ENCODE results near the gene WDFY4.
A peak's percentile ranks its signal among the peaks of the same experiment; 100 is the strongest.
"Not testable (repeated sequence)": the region's sequence is repeated elsewhere in the genome, so short reads cannot be mapped to it uniquely, and the experiment has no call there.

Gene WDFY4

DNA sequence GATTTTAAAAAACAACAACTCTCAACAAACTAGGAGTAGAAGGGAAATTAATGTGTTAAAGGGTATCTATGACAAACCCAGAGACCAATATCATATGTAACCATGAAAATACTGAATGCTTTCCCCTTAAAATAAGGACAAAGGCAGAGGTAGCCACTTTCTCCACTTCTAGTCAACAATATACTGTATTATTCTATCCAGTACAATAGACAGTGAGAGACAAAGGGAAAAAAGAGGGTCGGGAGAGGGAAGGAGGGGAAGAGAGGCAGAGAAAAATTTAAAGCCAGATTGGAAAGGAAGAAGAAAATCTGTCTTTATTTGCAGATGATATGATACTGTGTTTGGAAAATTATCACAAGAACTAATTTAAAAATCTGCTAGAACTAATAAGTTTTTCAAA, 39.1 kb upstream of the WDFY4 start:
- TF ChIP-seq Cebpa-rat (IDR thresholded peaks at IDR 0.05): no peak
- Histone ChIP-seq H3K4me3 (no peak overlapping the region), H3K27me3 (no peaks in the 10 kb centered on the region; the same call in 1 of the 2 replicates), H3K9ac (no peak overlapping the region), H3K4me2 (no peak overlapping the region), H3K36me3 (no peaks in the 10 kb centered on the region), H4K20me1 (no peaks in the 10 kb centered on the region), H3K27ac (no peak overlapping the region), H3K9me3 (peaks cover 14% of the 10 kb centered on the region), H3K4me1 (no peaks in the 10 kb centered on the region)

DNA sequence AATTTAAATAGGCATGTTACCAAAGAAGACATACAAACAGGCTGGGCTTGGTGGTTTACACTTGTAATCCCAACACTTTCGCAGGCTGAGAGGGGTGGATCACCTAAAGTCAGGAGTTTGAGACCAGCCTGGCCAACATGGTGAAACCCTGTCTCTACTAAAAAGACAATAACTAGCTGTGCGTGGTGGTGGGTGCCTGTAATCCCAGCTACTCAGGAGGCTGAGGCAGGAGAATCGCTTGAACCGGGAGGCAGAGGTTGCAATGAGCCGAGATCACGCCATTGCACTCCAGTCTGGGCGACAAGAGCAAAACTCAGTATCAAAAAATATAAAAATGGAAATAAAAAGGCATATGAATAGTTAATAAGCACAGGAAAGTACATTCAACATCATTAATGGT, 37.6 kb upstream of the WDFY4 start:
- not testable (repeated sequence) for H3K27ac ChIP-seq, H4K20me1 ChIP-seq, H3K9ac ChIP-seq, H3K4me2 ChIP-seq, H3K4me3 ChIP-seq, H3K36me3 ChIP-seq, H3K9me3 ChIP-seq, H3K27me3 ChIP-seq
- H3K4me1 ChIP-seq: peaks cover 13% of the 10 kb centered on the region

DNA sequence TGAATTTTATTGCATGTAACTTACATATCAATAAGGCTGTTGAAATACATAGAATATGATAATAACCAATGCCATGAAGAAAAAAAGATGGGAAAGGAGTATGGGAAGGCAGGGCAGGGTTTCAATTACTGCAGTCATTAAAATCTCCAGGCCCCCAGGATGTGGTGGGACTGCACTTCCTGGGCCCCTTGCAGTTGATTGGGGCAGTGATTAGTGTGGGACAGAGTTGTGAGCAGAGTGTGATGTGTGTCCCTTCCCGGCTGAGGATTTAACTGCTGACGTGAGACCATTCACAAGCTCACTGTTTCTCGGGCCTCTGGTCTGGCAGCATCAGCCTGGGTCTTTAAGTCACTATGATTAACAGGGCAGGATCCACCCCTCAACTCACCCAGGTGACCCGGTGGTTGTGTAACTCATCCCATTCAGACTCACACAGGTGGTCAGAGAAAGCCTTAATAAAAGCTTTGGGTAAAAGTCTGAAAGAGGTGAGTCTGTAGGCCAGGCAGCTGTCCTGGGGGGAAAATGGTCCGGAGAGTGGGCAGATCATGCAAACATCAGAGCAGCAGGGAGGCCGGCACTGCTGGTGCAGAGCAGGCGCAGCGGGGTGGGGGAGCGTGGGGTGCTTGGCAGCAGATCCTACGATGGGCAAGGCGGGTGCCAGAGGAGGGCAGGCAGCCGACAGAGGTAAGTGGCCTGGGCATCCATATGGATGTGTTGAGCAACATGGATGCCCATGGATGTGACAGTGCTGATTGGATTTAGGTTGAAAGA, 36.3 kb upstream of the WDFY4 start:
- no peak for TF ChIP-seq Cebpa-rat (IDR thresholded peaks at IDR 0.05)
- no peak overlapping the region for H3K4me2 ChIP-seq
- H3K27ac ChIP-seq: no peak overlapping the region
- peaks cover 20% of the 10 kb centered on the region for H3K4me1 ChIP-seq
- peaks cover 3% of the 10 kb centered on the region; the same call in 1 of the 2 replicates for H4K20me1 ChIP-seq
- H3K27me3 ChIP-seq: peaks cover 11% of the 10 kb centered on the region
- H3K4me3 ChIP-seq: no peak overlapping the region
- no peak overlapping the region for H3K9ac ChIP-seq
- no peaks in the 10 kb centered on the region for H3K36me3 ChIP-seq
- no peaks in the 10 kb centered on the region for H3K9me3 ChIP-seq

DNA sequence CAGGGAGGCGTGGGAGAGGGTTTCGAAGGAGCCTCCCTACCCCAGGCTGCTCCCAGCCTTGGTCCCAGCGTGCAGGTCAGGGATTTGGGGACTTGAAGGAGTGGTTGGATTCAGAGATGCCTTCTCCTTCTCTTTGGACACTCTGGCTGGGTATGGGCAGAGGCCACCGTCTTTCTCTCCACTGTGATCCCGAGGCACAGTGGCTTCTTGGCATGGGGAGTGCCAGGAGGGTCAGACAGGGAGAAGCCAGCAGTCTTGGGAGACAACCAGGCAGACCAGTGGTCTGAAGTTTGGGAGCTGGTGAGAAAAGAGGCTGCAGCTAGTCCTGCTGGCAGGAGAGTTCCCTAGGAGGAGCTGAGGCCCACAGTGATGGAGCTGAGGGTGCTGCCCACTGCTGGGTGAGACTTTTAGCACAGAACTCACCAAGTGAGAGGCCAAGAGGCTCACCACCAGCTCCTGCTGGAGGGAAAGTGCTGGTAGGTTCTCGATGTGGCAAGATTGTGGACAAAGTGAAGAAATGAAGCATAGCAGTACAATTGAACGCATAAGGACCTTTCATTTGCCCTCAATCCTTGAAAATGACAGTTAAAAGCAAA, 35.2 kb upstream of the WDFY4 start:
- no peaks in the 10 kb centered on the region for H3K9me3 ChIP-seq
- H3K4me3 ChIP-seq: no peak overlapping the region
- no peak overlapping the region for H3K4me2 ChIP-seq
- TF ChIP-seq Cebpa-rat (IDR thresholded peaks at IDR 0.05): no peak
- no peak overlapping the region for H3K27ac ChIP-seq
- no peak overlapping the region for H3K9ac ChIP-seq
- H4K20me1 ChIP-seq: peaks cover 13% of the 10 kb centered on the region; the same call in 1 of the 2 replicates
- H3K4me1 ChIP-seq: peaks cover 20% of the 10 kb centered on the region
- no peaks in the 10 kb centered on the region for H3K36me3 ChIP-seq
- peaks cover 22% of the 10 kb centered on the region for H3K27me3 ChIP-seq

DNA sequence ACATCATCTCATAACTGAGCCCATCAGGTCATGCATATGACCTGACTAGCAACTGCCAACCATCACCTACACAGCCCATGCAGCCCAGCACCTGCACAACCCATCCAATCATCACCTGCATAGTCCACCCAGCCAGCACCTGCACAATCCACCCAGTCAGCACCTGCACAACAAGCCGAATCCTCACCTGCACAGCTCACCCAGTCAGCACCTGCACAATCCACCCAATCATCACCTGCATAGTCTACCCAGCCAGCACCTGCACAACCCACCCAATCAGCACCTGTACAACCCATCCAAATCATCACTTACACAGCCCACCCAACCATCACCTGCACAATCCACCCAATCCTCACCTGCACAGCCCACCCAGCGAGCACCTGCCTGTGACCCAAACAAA, 33.4 kb upstream of the WDFY4 start:
- Histone ChIP-seq H3K9me3 (no peaks in the 10 kb centered on the region), H4K20me1 (peaks cover 13% of the 10 kb centered on the region; the same call in 1 of the 2 replicates), H3K27ac (no peak overlapping the region), H3K4me3 (no peak overlapping the region), H3K9ac (no peak overlapping the region), H3K4me1 (peaks cover 28% of the 10 kb centered on the region), H3K4me2 (peak overlapping the region; percentile 71), H3K27me3 (peaks cover 33% of the 10 kb centered on the region), H3K36me3 (no peaks in the 10 kb centered on the region)
- TF ChIP-seq Cebpa-rat (IDR thresholded peaks at IDR 0.05): no peak

DNA sequence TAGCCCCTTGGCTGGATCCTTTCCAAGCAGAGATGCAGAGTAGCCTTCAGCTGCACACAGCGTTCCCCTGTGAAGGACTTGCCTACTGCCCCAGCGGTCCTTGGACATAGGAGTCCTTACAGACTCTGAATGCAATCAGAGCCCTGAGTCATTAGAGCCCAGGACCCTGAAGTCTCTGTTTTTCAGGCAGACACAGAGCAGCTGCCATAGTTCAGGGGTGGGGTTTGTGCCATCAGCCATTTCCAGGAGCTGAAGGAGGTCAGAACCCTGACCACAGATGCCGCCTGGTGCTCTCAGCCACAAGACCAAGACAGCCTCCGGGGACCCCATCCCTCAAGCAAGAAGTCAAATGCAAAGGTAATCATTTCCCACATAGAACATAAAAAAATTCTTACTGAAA, 32.8 kb upstream of the WDFY4 start:
- Histone ChIP-seq H3K4me3 (no peak overlapping the region), H4K20me1 (peaks cover 13% of the 10 kb centered on the region; the same call in 1 of the 2 replicates), H3K4me2 (peak overlapping the region; percentile 71), H3K36me3 (no peaks in the 10 kb centered on the region), H3K27me3 (peaks cover 33% of the 10 kb centered on the region), H3K4me1 (peaks cover 33% of the 10 kb centered on the region), H3K9me3 (no peaks in the 10 kb centered on the region), H3K9ac (no peak overlapping the region), H3K27ac (no peak overlapping the region)
- TF ChIP-seq Cebpa-rat (IDR thresholded peaks at IDR 0.05): no peak

DNA sequence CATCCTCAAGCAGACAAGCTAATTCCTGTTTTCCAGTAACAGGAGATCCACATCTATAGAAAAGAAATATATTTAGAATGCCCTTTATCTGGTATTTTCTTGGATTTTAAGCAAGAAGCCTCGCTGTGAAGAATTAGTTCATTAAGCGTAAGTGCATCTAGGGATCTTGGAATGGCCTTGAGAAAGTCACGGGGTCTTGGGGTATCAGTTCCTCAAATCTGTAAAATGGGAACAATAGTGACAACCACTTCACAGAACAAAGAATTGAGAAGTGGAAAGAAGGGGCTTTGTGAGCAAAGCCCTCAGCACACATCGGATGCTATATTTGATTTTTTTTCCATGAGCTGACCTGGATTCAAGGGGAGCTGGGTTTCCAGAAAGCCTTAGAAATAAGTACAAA, 32.3 kb upstream of the WDFY4 start:
- Histone ChIP-seq H3K9me3 (no peaks in the 10 kb centered on the region), H3K27ac (no peak overlapping the region), H3K4me3 (no peak overlapping the region), H3K9ac (no peak overlapping the region), H3K27me3 (peaks cover 33% of the 10 kb centered on the region), H3K4me2 (peak overlapping the region; percentile 71), H3K36me3 (no peaks in the 10 kb centered on the region), H3K4me1 (peaks cover 35% of the 10 kb centered on the region), H4K20me1 (peaks cover 13% of the 10 kb centered on the region; the same call in 1 of the 2 replicates)
- no peak for TF ChIP-seq Cebpa-rat (IDR thresholded peaks at IDR 0.05)

DNA sequence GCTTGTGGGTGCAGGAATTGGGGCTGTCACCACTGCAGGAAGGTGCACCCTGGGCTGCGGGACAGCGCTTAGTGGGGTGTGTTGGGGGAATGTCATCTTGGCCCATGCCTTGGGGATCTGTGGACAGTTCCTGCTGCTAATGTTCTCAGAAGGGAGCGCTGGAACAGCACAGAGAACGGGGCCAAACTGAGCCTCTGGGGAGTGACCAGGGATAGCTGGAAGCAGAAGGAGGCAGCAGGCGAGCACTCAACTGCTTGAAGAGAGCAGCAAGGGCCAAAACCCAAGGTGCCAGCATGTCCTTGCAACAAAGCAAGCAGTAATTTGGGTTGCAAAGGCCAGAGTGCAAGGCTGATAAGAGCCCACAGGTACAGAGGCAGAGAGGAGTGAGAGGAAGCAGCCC, 31.3 kb upstream of the WDFY4 start:
- no peak for TF ChIP-seq Cebpa-rat (IDR thresholded peaks at IDR 0.05)
- peaks cover 33% of the 10 kb centered on the region for H3K27me3 ChIP-seq

DNA sequence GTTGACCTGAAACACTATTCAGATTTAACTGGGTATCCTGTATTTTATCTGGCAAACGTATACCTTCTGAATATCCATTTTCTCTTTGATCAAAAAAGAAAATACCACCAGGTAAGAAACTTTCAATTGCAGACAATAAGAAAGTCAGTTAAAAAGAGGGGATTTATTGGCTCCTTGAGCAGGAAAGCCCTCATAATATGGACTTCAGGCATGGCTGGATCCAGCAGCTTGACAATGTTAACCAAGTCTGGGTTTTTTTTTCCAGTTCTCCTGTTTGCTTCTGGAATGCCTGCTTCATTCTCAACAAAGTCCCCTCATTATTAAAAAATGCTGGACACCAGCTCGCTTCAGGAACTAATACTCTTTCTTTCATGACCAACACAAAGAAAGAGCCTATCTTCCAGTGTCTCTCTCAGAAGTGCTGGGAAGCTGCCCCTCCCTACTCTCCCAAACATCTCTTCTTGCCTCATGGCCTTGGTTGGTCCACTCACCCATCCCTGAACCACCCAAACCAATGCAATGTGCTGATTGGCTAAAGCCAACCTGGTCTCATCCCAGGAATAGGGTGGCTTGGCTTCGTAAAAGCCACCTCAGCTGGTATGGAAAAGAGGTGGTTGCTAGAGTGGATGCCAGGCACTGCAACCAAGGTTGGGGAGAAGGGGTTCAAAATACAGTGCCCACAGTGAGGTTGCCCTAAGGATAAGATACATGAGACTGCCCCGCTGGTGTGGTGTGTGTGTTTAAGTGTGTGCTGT, 30.6 kb upstream of the WDFY4 start:
- peaks cover 35% of the 10 kb centered on the region for H3K4me1 ChIP-seq
- TF ChIP-seq Cebpa-rat (IDR thresholded peaks at IDR 0.05): no peak
- H3K27me3 ChIP-seq: peaks cover 33% of the 10 kb centered on the region
- H3K36me3 ChIP-seq: no peaks in the 10 kb centered on the region
- H3K4me2 ChIP-seq: no peak overlapping the region
- H3K4me3 ChIP-seq: no peak overlapping the region
- H4K20me1 ChIP-seq: peaks cover 13% of the 10 kb centered on the region; the same call in 1 of the 2 replicates
- no peak overlapping the region for H3K9ac ChIP-seq
- no peaks in the 10 kb centered on the region for H3K9me3 ChIP-seq
- no peak overlapping the region for H3K27ac ChIP-seq

More for the DNA sequence above, 31.3 kb upstream of the WDFY4 start:
- Histone ChIP-seq H4K20me1 (peaks cover 13% of the 10 kb centered on the region; the same call in 1 of the 2 replicates), H3K4me2 (no peak overlapping the region), H3K9ac (no peak overlapping the region), H3K27ac (no peak overlapping the region), H3K36me3 (no peaks in the 10 kb centered on the region), H3K4me3 (no peak overlapping the region), H3K4me1 (peaks cover 35% of the 10 kb centered on the region), H3K9me3 (no peaks in the 10 kb centered on the region)

All from BLaER1 (cell line).